Fibroblast of pulmonary artery (primary cell): ENCODE results near the gene ACOXL.

ENCODE experiments used
- DNase-seq: peaks from one replicate; pipeline ENCODE4 v3.0.0-alpha.2; 2010; ENCODE audit warnings: low read depth
- H3K4me3 ChIP-seq: replicated peaks from 2 replicates; pipeline ENCODE4 v1.5.1; 2011; ENCODE audit warnings: low read depth, mild to moderate bottlenecking, control low read depth, low read length, moderate library complexity
- CTCF ChIP-seq: IDR thresholded peaks from 2 replicates; pipeline ENCODE4 v1.5.1; 2011; ENCODE audit warnings: mild to moderate bottlenecking, control low read depth, low read length, inconsistent platforms; ENCODE audit errors: missing control alignments

The ACOXL gene

GRCh38 chr2:110747522-110748488, 15.4 kb downstream of the ACOXL start:
- H3K4me3 ChIP-seq: no peak overlapping the region
- DNase-seq: no peak
- no peak for TF ChIP-seq CTCF

- TF ChIP-seq CTCF: no peak
- no peak overlapping the region for H3K4me3 ChIP-seq
- no peak for DNase-seq
Measured at GRCh38 chr2:110748489-110748867, 16.1 kb downstream of the ACOXL start.

- DNase-seq: no peak
- H3K4me3 ChIP-seq: no peak overlapping the region
- TF ChIP-seq CTCF: no peak
Measured at GRCh38 chr2:110751642-110752041, 19.3 kb downstream of the ACOXL start.

- no peak overlapping the region for H3K4me3 ChIP-seq
- no peak for DNase-seq
- TF ChIP-seq CTCF: no peak
Measured at GRCh38 chr2:110752871-110753270, 20.5 kb downstream of the ACOXL start.

- no peak overlapping the region for H3K4me3 ChIP-seq
- peak; percentile 48 for TF ChIP-seq CTCF
- DNase-seq: peak; percentile 36
Measured at GRCh38 chr2:110755491-110756078, 23.2 kb downstream of the ACOXL start.

GRCh38 chr2:110759411-110759810, 27.0 kb downstream of the ACOXL start:
- no peak for TF ChIP-seq CTCF
- H3K4me3 ChIP-seq: no peak overlapping the region
- no peak for DNase-seq
